A673 (cell line): ENCODE measurements around the gene C3orf49. TPM values are rescaled to one million over a fixed set of nuclear protein-coding genes. Genes with fewer than 3 reads are reported as not detected.

Source experiments
- BruUV-seq: library from RNA; stranded (reverse); fragments of 400-500 nt; replicated peaks from 2 replicates; lab custom pipeline; 2021; lab: Mats Ljungman, UMichigan
- CTCF ChIA-PET: fragments of 300-600 bp; sonication (Branson Sonifier 250); formaldehyde crosslinking; loops from one replicate; lab custom pipeline; 2022; ENCODE audit warnings: antibody characterized with exemption; lab: Charles Lee
- POLR2A ChIA-PET: fragments of 300-600 bp; sonication (Branson Sonifier 250); formaldehyde crosslinking; loops from one replicate; lab custom pipeline; 2022; ENCODE audit warnings: antibody characterized with exemption; ENCODE audit not compliant: low non-redundant PET; lab: Charles Lee
- DNase-seq: peaks from one replicate; pipeline ENCODE4 v3.0.0-alpha.2; 2015; ENCODE audit warnings: low spot score
- H3K27ac ChIP-seq: fragments of 200-600 bp; sonication (generic); 2 replicates; pipeline ENCODE4 v1.5.1; 2016; ENCODE audit warnings: mixed run types, low read depth, mild to moderate bottlenecking, mixed read lengths, antibody characterized with exemption, low read length; ENCODE audit not compliant: poor library complexity, severe bottlenecking
- H3K27me3 ChIP-seq: fragments of 200-600 bp; sonication (generic); replicated peaks from 2 replicates; pipeline ENCODE4 v1.6.1; 2017; ENCODE audit warnings: mixed run types, low read depth, mild to moderate bottlenecking, mixed read lengths, antibody characterized with exemption, low read length; ENCODE audit not compliant: insufficient read depth, poor library complexity
- H3K36me3 ChIP-seq: fragments of 200-600 bp; sonication (generic); 2 replicates; pipeline ENCODE4 v1.6.1; 2016; ENCODE audit warnings: mixed run types, mild to moderate bottlenecking, mixed read lengths, antibody characterized with exemption, low read length; ENCODE audit not compliant: insufficient read depth, poor library complexity, severe bottlenecking
- H3K4me1 ChIP-seq: fragments of 200-600 bp; sonication (generic); 2 replicates; pipeline ENCODE4 v1.6.1; 2017; ENCODE audit warnings: mixed run types, mild to moderate bottlenecking, mixed read lengths, antibody characterized with exemption, low read length; ENCODE audit not compliant: insufficient read depth, poor library complexity, severe bottlenecking
- H3K4me3 ChIP-seq: fragments of 200-600 bp; sonication (generic); 2 replicates; pipeline ENCODE4 v1.5.1; 2016; ENCODE audit warnings: low read depth, mixed run types, mild to moderate bottlenecking, mixed read lengths, low read length; ENCODE audit not compliant: poor library complexity, severe bottlenecking
- H3K9me3 ChIP-seq: fragments of 200-600 bp; sonication (generic); 2 replicates; pipeline ENCODE4 v1.6.1; 2016; ENCODE audit warnings: mixed run types, low read depth, mild to moderate bottlenecking, mixed read lengths, antibody characterized with exemption, low read length; ENCODE audit not compliant: poor library complexity, severe bottlenecking
- CTCF ChIP-seq: fragments of 300-800, 200-600 bp; sonication (generic); conservative IDR thresholded peaks from 2 replicates; pipeline ENCODE4 v1.5.1; 2017; ENCODE audit warnings: low read depth, mild to moderate bottlenecking, antibody characterized with exemption, low read length, moderate library complexity, mixed read lengths
- EZH2 ChIP-seq: fragments of 200-600 bp; sonication (generic); IDR thresholded peaks from 2 replicates; pipeline ENCODE4 v1.6.1; 2017; ENCODE audit warnings: borderline replicate concordance, low read depth, mild to moderate bottlenecking, mixed read lengths, antibody characterized with exemption, low read length; ENCODE audit not compliant: poor library complexity, severe bottlenecking
- intact Hi-C: fragments of 100-400 bp; cut with micrococcal nuclease; formaldehyde crosslinking; loops from one replicate; pipeline ENCODE4 v1.10.0; 2022; ENCODE audit not compliant: unreplicated experiment
- total RNA-seq: library from RNA; stranded (reverse); gene quantifications from 2 replicates; pipeline ENCODE4 v1.2.3, GENCODE V29; 2021

Gene C3orf49
- total RNA-seq, 1 experiment from 2014 or later = not detected

- Histone ChIP-seq H3K27ac (no peak overlapping the region), H3K36me3 (no peaks in the 10 kb centered on the region), H3K4me1 (peaks cover 4% of the 10 kb centered on the region), H3K27me3 (no peaks in the 10 kb centered on the region), H3K9me3 (no peaks in the 10 kb centered on the region), H3K4me3 (no peak overlapping the region)
- CTCF ChIA-PET = no interaction called here
- POLR2A ChIA-PET = no interaction called here
- no TSS peak for BruUV-seq
- DNase-seq = no peak
- intact Hi-C loops = no loop called here
- TF ChIP-seq CTCF = no peak
- no peak for TF ChIP-seq EZH2
Measured at GRCh38 chr3:63872135-63872924, 53.2 kb downstream of the C3orf49 start.

GRCh38 chr3:63874769-63875168 lies 55.7 kb downstream of the C3orf49 start:
- H3K9me3 ChIP-seq = no peaks in the 10 kb centered on the region
- H3K27me3 ChIP-seq = no peaks in the 10 kb centered on the region
- no peak overlapping the region for H3K4me3 ChIP-seq
- H3K36me3 ChIP-seq = no peaks in the 10 kb centered on the region
- CTCF ChIA-PET = interaction anchor here (0.6 kb wide), 1 partner anchor 405 kb away, joined by 6 read pairs; no protein-coding TSS in a partner anchor
- H3K4me1 ChIP-seq = peaks cover 4% of the 10 kb centered on the region
- BruUV-seq = no TSS peak
- POLR2A ChIA-PET = no interaction called here
- TF ChIP-seq CTCF = no peak
- TF ChIP-seq EZH2 = no peak
- intact Hi-C loops = no loop called here
- DNase-seq = no peak
- H3K27ac ChIP-seq = no peak overlapping the region

- POLR2A ChIA-PET = no interaction called here
- no TSS peak for BruUV-seq
- no peak overlapping the region for H3K27ac ChIP-seq
- DNase-seq = no peak
- H3K4me3 ChIP-seq = no peak overlapping the region
- H3K27me3 ChIP-seq = no peaks in the 10 kb centered on the region
- TF ChIP-seq EZH2 (no peak), CTCF (no peak)
- CTCF ChIA-PET = no interaction called here
- H3K36me3 ChIP-seq = no peaks in the 10 kb centered on the region
- no peaks in the 10 kb centered on the region for H3K9me3 ChIP-seq
- intact Hi-C loops = no loop called here
- H3K4me1 ChIP-seq = peaks cover 4% of the 10 kb centered on the region
Measured at GRCh38 chr3:63875510-63875909, 56.4 kb downstream of the C3orf49 start.
